D721Med (cell line): Measurements from ENCODE around the gene MYO1B.

Source experiments
- DNase-seq: peaks from one replicate; pipeline ENCODE4 v3.0.0; 2011; ENCODE audit warnings: low spot score; ENCODE audit not compliant: insufficient read length
- FAIRE-seq: peaks from 2 replicates; lab custom pipeline; 2011; peaks lifted over from hg19 to GRCh38; lab: Jason Lieb, UNC
- CTCF ChIP-seq: IDR thresholded peaks from 2 replicates; pipeline ENCODE4 v1.5.1; 2012; ENCODE audit warnings: mild to moderate bottlenecking, control low read depth; ENCODE audit not compliant: insufficient read depth; ENCODE audit errors: missing control alignments

The MYO1B gene

GRCh38 chr2:191325651-191326365 lies 80.6 kb downstream of the MYO1B start:
- DNase-seq: no peak
- TF ChIP-seq CTCF: no peak

GRCh38 chr2:191327484-191327883 lies 82.3 kb downstream of the MYO1B start:
- FAIRE-seq (no peak), DNase-seq (no peak)
- no peak for TF ChIP-seq CTCF

More at GRCh38 chr2:191325651-191326365, 80.6 kb downstream of the MYO1B start:
- FAIRE-seq: no peak

- no peak for FAIRE-seq
- no peak for DNase-seq
- TF ChIP-seq CTCF: no peak
These were observed 83.1 kb downstream of the MYO1B start for GRCh38 chr2:191328150-191328809.

- DNase-seq (no peak), FAIRE-seq (no peak)
- TF ChIP-seq CTCF: no peak
These were observed 84.6 kb downstream of the MYO1B start for GRCh38 chr2:191329841-191330240.

- FAIRE-seq (no peak), DNase-seq (no peak)
- TF ChIP-seq CTCF: no peak
These were observed 88.7 kb downstream of the MYO1B start for GRCh38 chr2:191333911-191334357.

- DNase-seq: no peak
- no peak for FAIRE-seq
- no peak for TF ChIP-seq CTCF
These were observed 90.8 kb downstream of the MYO1B start for GRCh38 chr2:191335875-191336464.
